HG03103 (cell line): ENCODE measurements around the gene TMEM14A.
A peak's percentile ranks its signal among the peaks of the same experiment; 100 is the strongest.
"Not testable (repeated sequence)": the region's sequence is repeated elsewhere in the genome, so short reads cannot be mapped to it uniquely, and the experiment has no call there.

Experiments
- ATAC-seq: cut with Tn5 transposase; IDR thresholded peaks from one replicate; pipeline ENCODE4 v1.9.1; 2021; ENCODE audit warnings: low read depth; ENCODE audit not compliant: unreplicated experiment

TMEM14A gene

GRCh38 chr6:52655941-52656340 is 15.0 kb upstream of the TMEM14A start:
- ATAC-seq = not testable (repeated sequence)

GRCh38 chr6:52657870-52658269 is 13.0 kb upstream of the TMEM14A start:
- no peak for ATAC-seq

GRCh38 chr6:52661551-52661950 is 9.4 kb upstream of the TMEM14A start:
- ATAC-seq = no peak

- ATAC-seq = no peak
Measured at GRCh38 chr6:52662031-52662430, 8.9 kb upstream of the TMEM14A start.

GRCh38 chr6:52663120-52663935 is 7.6 kb upstream of the TMEM14A start:
- peak; percentile 24 for ATAC-seq

- ATAC-seq = no peak
Measured at GRCh38 chr6:52663936-52664185, 7.1 kb upstream of the TMEM14A start.

- peak; percentile 87 for ATAC-seq
Measured at GRCh38 chr6:52664186-52664990, 6.5 kb upstream of the TMEM14A start.

- no peak for ATAC-seq
Measured at GRCh38 chr6:52664991-52665686, 5.8 kb upstream of the TMEM14A start.

GRCh38 chr6:52666071-52666470 is 4.8 kb upstream of the TMEM14A start:
- no peak for ATAC-seq

- ATAC-seq = no peak
Measured at GRCh38 chr6:52666523-52666922, 4.4 kb upstream of the TMEM14A start.

- no peak for ATAC-seq
Measured at GRCh38 chr6:52667572-52667971, 3.3 kb upstream of the TMEM14A start.

- ATAC-seq = no peak
Measured at GRCh38 chr6:52671676-52672075, 763 bp downstream of the TMEM14A start.

GRCh38 chr6:52672412-52673025 is 1.6 kb downstream of the TMEM14A start:
- no peak for ATAC-seq

- no peak for ATAC-seq
Measured at GRCh38 chr6:52674666-52675065, 3.8 kb downstream of the TMEM14A start.

- ATAC-seq = no peak
Measured at GRCh38 chr6:52675372-52675771, 4.5 kb downstream of the TMEM14A start.

GRCh38 chr6:52676631-52677030 is 5.7 kb downstream of the TMEM14A start:
- ATAC-seq = not testable (repeated sequence)

- no peak for ATAC-seq
Measured at GRCh38 chr6:52681416-52681815, 10.5 kb downstream of the TMEM14A start.

- ATAC-seq = no peak
Measured at GRCh38 chr6:52686878-52687699, 16.2 kb downstream of the TMEM14A start.

- ATAC-seq = no peak
Measured at GRCh38 chr6:52689857-52690256, 18.9 kb downstream of the TMEM14A start.

- ATAC-seq = no peak
Measured at GRCh38 chr6:52691718-52692117, 20.8 kb downstream of the TMEM14A start.
